ENCODE measurements around the gene C16orf86.

The C16orf86 gene

DNA sequence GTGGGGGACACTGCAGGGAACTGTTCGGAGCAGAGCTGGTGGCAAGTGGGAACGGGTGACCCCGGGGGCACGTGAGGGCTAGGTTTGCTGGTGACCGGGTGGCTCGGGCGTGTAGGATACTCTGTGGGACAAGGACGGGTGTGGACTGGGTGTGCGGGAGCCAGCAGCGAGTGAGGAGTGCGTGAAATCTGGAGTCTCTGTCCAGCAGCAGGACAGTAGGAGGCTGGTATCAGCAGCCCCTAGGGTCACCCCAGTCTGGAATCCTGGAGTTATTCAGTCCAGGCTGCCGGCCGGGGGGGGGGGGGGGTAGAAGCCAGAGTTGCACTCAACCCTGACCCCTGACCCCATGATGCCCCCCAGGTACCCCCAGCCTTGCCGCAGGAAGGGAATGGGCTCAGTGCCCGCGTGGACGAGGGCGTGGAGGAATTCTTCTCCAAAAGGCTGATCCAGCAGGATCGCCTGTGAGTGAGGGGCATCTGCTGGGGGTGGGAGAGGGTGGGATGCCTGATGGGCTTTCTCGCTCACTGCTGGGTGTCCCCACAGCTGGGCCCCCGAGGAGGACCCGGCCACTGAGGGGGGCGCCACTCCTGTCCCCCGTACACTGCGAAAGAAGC lies 12.7 kb upstream of the C16orf86 start:
- DNase-seq (ENCODE audit: low spot score) = no peak

DNA sequence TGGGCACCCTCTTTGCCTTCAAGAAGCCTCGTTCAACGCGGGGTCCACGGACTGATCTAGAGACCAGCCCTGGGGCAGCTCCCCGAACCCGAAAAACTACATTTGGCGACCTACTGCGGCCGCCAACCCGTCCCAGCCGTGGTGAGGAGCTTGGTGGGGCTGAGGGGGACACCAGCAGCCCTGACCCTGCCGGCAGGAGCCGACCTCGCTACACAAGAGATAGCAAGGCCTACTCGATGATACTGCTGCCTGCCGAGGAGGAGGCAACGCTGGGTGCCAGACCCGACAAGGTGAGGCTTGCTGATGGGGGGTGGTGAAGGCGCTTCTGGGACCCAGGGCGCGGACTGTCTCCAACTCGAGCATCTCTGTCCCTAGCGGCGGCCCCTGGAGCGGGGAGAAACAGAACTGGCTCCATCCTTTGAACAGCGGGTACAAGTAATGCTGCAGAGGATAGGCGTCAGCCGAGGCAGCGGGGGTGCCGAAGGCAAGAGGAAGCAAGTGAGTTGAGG lies 12.2 kb upstream of the C16orf86 start:
- DNase-seq (ENCODE audit: low spot score) = no peak

DNA sequence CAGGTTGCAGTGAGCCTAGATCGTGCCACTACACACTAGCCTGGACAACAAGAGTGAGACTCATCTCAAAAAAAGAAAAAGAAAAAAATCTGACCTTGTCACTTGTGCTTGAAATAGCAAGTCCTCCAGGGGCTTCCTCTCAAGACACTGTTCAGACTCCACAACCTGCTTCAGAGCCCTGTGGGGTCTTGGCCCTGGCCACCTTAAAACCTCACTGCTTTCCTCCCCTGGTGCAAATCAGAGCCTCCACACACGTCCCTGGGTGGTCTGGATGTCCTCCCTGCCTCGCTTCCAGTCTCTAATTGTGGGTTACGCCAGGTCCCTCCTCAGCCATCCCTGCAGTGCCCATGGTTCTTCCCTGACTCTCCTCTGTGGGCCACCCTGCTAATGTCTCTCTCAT lies 11.3 kb upstream of the C16orf86 start:
- DNase-seq (ENCODE audit: low spot score) = no peak

DNA sequence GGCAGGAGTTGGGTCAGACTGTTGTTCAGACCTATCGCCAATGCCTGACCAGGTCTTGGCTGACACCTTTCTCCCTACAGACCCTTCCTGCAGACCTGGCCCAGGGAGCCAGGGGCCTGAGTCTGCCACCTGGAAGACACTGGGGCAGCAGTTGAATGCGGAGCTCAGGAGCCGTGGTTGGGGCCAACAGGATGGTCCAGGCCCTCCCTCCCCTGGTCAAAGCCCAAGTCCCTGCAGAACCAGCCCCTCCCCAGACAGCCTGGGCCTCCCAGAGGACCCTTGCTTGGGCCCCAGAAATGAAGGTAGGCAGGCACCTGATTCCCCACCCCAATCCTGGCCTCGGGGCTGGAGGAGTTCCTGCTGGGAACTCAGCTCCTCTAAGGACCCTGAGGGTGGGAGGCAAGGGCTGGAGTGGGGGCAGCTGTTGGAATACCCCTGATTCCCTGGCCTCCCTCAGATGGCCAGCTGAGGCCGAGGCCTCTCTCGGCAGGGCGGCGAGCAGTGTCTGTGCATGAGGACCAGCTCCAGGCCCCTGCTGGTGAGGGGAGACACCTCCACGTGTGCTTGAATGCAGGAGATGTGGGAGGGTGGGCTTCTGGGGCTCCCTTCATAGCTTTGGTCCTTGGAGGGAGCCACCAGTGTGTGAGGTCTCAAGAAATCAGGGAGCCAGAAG lies 10.1 kb upstream of the C16orf86 start:
- no peak for DNase-seq (ENCODE audit: low spot score)

DNA sequence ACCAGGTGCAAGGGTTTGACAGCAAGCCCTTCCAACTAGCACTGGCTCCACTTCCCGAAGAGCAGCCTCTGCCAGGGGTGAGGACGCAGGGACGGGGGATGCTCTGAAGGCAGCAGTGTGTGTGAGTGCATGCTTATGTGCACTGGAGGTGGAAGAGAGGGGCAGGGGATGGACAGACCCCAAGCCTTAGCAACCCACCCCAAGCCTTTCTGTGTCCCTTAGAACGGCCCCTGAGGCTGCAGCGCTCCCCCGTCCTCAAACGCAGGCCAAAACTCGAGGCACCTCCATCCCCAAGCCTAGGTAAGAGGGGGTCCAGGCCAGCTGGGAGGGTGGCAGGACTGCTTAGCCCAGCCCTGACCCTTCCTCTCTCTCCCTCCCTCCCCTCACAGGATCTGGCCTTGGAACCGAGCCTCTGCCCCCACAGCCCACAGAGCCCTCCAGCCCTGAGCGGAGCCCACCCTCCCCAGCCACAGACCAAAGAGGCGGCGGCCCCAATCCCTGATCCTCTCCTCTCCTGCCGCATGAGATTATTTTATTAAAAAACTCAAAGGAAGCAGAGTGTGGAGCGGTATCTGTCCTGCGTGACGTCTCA lies 9.5 kb upstream of the C16orf86 start:
- no peak for DNase-seq (ENCODE audit: low spot score)

DNA sequence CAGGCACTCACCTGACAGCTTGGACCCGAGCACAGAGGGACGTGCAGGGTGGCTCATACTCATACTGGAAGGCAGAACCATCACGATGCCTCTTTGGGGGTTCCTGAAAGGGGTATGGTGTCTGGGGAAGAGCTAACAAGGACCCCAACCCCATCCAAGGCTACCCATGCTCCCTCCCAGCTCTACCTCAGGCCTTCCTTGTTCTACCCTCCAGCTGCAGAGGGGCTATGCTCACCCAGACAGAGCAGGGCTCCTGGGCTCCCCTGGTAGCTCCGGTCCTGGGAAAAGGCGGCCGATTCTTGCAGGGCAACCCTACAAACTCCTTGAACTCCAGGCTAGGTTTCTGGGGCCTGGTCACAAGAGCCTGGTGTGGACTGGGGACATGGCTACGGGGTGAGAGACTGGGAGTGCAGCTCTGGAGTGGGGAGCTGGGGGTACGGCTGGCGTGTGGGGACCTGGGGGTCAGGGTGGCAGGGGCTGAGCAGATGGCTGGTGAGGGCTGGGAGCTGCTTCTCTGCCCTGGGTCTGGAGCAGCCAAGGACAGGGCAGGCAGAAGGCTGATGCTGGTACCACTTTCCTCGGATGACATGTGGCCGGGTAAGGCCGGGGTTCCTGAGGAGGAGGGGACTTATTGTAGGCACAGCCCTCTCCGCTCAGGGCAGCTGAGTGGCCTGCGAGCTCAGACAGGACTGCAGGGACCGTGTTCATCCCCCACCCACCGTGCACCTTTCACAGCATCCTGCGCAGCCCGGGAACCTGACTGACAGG lies 8.7 kb upstream of the C16orf86 start:
- no peak for DNase-seq (ENCODE audit: low spot score)

DNA sequence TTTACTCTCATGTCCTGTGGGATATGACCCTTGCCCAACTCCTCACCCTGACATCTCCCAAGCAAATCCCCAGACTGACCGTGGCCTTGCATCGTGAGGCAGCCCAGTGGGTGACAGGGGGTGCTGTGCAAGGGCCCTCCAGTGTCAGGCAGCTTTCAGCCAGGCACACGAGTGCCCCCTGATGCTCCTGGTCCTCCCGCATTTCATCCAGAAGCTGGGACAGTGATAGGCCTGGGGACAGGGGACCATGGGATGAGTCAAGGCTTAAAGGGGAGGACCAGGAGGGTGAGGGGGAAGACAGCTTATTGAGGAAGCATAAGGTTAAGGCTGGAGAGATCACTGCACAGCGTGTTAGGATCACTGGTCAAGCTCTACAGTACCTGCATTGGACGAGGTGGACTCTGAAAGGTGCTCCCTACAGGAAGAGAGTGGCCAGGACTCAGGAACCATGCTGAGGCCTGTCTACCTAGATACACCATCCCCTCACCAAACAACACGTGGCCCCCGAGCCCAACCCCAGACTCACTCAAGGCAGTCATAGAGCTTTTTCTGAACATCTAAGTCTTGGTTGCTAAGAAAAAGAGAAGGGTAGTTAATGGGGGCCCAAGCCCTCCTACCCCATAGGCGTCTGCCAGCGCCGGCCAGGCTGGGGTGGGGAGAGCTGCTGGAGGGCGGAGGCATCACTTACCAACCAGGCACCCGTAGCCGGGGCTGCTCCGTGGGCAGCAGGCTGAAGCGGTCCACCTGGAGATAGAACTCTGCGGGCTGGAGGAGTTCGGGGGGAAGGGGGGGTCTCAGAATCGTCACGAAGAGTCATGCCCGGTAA lies 7.6 kb upstream of the C16orf86 start:
- DNase-seq (ENCODE audit: low spot score) = no peak

DNA sequence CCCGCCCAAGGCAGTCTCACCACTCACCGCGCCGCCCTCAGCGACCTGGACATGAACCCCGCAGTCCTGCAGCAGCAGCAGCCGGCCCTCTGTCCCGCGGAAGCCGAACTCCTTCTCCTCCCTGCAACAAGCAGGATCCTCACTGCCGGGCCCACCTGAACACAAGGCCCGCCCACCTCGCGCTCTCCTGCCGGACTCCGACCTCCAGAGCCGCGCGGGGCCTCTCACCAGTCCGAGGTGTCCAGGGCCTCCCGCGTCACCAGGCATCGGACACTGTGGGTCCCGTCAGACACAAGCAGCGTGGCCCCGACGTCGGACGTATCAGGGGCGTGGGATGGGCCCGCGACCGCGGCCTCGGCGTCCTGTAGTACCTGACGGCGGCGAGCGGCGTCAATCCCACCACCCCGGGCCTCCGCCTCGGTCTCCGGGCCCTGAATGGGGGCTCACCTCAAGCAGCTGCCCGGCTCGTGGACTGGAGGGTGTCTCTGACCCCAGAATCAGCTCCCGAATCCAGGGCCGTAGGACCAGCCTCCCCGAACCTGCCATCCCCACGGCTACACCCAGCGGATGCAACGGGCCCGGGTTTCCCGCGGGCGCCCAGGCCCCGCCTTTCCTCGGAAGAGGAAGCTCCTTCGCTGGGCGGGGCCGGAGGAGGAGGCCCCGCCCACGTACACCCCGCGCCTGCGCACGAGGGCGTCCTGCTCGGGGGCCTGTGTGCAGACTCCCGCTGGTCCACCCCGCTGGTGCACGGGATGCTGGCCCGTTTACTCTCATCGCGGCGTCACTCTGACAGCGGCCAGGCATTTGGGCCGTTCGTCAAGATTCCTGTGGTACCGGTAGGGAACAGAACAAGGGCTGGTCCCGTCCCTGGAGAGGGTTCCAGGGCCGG lies 6.7 kb upstream of the C16orf86 start, which contains the start of gene ACD:
ACD (minus strand) TSS at position 586 of the 889 bp plus-strand sequence; CDS start at position 546, 40 bp downstream.
- peak; percentile 95 for DNase-seq (ENCODE audit: low spot score)

DNA sequence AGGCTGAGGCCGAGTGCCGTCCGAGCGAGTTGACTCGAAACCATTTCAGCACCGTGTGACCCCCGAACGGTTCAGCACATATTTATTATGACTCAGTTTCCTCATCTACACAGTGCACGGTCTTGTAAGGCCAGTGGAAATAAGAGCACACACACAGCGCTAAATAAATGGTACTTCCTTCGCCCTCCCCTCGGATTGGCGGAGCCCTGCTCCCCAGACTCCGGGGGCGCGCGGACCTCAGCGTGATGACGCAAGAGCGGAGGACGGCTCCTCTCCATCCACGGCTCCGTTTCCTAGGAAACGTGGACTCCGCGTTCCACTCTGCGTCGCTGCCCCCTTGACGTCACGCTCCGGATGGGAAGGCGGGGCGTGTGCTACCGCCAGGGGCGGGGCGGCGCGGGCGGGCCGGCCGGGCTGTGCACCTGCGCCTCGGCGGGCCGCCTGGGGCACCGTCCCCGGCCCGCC lies 6.0 kb upstream of the C16orf86 start, which contains the start of gene PARD6A:
PARD6A (plus strand) TSS at position 397 of the 465 bp plus-strand sequence. CDS start 79 bp downstream, outside the sequence.
- DNase-seq (ENCODE audit: low spot score) = peak; percentile 95

DNA sequence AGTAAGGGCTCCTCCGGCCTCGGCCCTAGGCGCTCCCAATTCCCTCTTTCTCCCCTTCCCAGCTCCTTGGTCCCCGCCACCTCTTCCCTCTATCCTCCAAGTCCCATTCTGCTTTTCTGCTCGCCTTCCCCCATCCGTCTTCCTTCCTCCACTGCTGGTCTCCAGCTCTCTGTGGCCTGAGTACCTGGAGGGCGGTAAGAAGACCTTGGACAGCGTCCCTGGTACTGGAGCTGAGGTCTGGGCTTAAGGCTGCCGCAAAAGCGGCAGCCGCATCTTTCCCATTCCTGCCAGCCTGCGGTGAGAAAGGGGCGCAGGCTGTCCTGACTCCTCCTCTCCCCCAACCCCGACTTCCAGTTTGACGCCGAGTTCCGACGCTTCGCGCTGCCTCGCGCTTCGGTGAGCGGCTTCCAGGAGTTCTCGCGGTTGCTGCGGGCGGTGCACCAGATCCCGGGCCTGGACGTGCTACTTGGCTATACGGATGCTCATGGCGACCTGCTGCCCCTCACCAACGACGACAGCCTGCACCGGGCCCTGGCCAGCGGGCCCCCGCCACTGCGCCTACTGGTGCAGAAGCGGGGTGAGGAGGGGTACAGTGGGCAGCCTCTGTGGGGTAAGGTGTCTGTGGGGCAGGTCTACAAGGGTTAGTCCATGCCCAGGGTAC lies 5.4 kb upstream of the C16orf86 start:
- DNase-seq (ENCODE audit: low spot score) = no peak

DNA sequence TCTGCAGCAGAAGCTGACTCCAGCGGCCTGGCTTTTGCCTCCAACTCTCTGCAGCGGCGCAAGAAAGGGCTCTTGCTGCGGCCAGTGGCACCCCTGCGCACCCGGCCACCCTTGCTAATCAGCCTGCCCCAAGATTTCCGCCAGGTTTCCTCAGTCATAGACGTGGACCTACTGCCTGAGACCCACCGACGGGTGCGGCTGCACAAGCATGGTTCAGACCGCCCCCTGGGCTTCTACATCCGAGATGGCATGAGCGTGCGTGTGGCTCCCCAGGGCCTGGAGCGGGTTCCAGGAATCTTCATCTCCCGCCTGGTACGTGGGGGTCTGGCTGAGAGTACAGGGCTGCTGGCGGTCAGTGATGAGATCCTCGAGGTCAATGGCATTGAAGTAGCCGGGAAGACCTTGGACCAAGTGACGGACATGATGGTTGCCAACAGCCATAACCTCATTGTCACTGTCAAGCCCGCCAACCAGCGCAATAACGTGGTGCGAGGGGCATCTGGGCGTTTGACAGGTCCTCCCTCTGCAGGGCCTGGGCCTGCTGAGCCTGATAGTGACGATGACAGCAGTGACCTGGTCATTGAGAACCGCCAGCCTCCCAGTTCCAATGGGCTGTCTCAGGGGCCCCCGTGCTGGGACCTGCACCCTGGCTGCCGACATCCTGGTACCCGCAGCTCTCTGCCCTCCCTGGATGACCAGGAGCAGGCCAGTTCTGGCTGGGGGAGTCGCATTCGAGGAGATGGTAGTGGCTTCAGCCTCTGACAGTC lies 4.5 kb upstream of the C16orf86 start:
- DNase-seq (ENCODE audit: low spot score) = no peak

DNA sequence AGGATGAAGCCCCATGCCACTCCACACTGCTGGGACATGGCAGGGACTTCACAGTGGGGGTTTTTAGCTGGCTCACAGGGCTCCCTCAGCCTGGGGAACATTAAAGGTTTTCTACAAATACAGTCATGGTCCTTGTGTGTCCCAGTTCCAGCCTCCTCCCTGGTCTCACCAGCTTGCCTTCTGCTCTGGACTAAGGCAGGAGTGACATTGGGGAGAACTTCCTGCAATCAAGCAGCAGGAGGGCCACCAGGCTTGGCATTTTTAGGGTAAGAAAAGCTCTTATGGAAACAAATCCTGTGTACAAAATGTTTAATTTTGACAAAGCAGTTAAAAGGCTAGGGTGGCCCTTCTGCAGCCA lies 4.0 kb upstream of the C16orf86 start:
- no peak for DNase-seq (ENCODE audit: low spot score)

DNA sequence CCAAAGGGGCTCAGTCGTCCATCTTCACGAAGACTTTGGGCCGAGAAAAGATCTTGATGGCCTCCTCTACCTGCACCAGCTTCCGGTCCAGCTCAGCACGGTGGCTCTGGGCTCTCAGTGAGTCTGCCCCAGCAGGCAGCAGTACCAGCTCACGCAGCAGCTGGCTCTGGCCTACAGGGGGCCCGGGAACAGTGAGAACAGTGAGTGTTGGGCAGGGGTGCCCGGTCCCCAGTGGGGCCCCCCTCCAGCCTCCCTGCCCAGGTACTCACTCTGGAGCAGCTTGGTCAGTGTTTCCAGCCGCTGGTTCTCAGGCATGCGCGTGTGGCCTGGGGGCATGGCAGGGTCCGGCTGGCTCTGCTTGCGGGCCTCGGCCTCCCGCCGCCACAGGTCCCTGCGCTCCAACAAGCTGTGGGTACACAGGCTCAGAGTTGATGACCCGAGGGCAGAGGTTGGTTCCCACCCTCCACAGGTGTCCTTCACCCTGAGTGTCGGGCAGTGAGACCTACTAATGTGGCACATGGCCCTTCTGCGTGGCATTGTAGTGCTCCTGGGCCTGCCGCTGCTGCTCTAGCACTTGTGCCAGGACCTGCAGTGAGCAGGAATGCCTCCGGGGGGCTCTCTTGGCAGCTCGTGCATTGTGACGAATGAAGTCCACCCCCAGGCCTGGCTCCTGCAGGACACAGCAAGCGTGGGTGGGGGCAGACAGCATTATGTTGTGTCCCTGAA lies 3.3 kb upstream of the C16orf86 start:
- DNase-seq (ENCODE audit: low spot score) = no peak

DNA sequence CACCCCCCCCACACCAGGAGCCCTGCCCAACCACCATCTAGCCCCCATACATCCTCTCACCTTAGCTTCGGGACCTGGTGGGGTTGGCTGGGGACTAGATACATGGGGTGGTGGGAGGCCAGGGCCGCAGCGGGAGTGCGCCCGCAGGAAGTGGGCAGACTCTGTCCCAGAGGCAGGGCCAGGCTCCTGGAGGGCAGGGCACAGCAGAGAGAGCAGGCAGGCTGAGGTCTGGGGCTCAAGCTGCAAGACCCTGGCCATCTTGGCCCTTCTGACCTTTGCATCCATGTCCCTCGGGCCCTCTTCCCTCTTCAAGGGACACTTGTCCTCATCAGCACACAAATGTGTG lies 2.8 kb upstream of the C16orf86 start:
- no peak for DNase-seq (ENCODE audit: low spot score)

DNA sequence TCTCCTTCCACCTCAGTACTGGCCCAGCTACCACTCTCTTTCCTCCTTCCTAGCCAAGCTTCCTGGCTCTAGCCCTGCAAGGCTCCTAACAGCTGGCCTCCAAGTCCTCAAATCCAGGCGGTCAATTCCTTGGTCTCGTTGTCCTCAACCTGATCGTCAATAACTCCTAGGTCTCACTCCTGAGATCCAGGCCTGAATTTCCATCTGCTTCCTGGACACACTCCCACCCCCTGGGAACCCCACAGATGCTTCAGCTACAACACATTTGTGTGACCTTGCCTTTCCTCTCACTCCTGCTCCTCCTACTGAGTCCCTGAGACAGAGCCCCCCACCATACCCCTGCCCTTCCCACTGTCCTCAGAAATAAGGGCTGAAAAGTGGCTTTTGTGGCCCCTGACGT lies 2.4 kb upstream of the C16orf86 start:
- DNase-seq (ENCODE audit: low spot score) = no peak

DNA sequence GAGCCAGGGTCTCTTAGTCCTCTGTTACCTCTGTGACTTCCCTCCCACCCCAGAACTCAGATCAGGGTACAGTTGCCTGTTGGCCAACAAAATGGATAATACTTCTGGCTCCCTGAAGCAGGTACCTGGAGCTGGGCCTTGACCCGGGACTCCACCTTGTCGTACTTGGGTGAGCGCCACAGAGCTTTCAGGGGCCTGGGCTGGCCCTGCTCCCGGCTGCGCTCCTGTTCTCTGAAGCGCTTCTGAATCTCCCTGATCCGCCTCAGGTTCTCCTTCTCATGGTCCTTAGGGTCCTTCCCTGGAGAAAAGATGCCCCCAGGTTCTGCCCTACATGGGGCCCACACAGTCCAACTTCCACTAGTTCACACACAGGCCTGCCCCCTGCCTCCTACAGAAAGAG lies 1.7 kb upstream of the C16orf86 start:
- DNase-seq (ENCODE audit: low spot score) = no peak

DNA sequence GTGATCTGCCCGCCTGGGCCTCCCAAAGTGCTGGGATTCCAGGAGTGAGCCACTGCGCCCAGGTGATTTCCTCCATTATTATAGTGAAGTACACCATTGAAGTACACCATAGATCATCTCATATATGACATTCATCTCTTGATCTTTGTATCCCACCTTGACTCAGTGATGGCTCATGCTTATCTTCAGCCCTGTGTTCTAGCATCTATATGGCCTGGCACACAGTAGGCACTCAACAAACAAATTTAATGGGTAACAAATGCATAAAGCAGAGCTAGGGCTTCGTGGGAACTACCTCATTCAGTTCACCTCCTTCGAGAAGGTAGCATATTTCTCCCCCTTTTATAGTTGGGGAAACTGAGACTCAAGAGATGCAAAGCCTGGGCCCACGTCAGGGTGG lies 1.0 kb upstream of the C16orf86 start:
- no peak for DNase-seq (ENCODE audit: low spot score)

DNA sequence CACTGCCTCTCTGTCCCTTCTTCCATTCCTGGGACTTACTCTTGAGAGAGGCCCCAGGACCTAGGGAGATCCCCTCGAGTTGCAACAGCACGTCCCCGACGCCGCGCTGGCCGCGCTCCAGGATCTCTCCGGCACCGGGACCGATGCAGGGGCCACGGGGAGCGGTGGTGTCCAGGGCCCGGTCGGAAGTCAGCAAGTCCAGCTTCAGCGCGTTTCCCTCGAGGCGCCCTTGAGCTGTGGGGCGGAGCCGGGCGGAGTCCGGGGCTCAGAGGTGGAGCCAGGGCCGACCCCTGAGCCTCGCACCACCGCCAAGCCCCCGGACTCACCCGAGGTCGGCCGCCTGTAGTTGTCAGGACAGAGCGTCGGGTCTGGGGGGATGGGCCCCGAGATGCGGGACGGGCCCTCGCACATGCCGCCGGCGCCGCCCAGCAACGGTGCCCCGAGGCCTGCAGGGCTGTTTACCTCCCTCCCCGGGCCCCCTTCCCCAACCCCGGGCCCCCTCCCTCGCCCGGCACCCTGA lies 522 bp upstream of the C16orf86 start:
- DNase-seq (ENCODE audit: low spot score) = peak; percentile 66

Measured in D341Med (cell line).